GM19238 (cell line): ENCODE data around the gene DLG1.

Source experiments
- DNase-seq: peaks from one replicate; pipeline ENCODE4 v3.0.0; 2011; ENCODE audit warnings: low spot score; ENCODE audit not compliant: insufficient read length

The DLG1 gene

DNA sequence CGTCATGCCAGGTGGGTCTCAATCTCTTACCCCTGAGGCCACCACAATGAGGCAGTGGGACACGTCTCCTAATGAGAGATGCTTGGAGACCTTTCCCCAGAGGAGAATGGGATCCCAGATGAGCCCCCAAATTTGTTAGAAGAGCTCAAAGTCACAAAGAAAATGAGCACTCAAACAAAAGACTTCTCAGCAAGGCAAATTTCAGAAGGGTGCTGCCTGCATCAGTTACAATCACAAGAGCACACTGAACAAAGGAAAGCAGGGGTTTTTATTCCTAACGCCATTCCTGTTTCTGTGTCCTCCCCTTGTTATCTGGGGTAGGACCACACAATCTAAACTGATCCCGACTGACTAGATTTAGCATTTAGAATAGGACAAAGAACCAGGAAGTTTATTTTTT lies 50.1 kb downstream of the DLG1 start:
- no peak for DNase-seq

DNA sequence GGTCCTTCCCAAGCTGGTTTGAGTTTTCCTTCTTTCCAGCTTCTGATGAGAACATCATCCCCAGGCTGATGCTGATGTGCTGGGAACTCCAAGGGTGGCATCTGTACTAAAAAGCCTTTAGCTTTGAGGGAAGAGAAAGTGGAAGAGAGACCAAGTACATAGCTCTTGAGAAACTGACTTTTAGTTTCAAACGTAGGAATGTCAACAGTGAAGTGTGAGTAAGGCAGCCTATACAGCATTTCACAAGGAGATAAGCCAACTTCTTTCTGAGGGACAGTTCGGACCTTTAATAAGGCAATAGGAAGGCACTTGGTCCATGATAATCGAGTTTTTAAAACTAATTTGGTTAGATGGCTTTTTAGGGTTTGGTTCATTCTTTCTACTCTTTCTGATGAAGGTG lies 53.7 kb downstream of the DLG1 start:
- DNase-seq = no peak

DNA sequence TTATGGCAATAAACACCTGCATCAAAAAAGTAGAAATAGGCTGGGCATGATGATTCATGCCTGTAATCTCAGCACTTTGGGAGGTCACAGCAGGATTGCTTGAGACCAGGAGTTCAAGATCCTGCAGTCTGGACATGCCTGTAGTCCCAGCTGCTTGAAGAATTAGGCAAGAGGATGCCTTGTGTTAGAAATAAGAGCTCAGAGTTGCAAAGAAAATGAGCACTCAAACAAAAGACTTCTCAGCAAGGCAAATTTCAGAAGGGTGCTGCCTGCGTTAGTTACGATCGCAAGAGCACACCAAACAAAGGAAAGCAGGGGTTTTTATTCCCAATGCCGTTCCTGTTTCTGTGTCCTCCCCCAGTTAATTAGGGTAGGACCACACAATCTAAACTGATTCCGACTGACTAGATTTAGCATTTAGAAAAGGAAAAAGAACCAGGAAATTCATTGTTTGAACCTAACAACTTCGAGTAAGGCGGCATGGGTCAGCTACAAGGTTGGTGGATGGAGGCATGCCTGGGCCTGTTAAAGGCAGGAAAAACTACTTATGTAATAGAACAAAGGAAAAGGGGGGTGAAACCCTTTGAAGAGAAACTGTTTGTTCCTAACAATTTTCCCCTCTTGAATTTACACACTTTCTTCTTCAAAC lies 55.5 kb downstream of the DLG1 start:
- no peak for DNase-seq

DNA sequence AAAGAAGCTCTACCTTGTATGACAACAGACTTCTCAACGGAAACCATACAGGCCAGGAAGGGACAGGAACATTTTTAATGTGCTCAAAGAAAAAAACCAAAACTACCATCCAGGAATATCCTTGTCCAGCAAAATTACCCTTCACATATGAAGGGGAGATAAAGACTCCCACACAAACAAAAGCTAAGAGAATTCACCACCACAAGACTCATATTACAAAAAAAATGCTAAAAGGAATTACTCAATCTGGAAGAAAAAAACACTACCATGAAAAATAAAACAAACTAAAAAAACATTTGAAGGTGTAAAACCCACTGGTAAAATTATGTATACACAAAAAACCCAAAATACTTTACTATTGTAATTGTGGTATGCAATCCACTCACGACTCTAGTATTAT lies 57.2 kb downstream of the DLG1 start:
- no peak for DNase-seq

DNA sequence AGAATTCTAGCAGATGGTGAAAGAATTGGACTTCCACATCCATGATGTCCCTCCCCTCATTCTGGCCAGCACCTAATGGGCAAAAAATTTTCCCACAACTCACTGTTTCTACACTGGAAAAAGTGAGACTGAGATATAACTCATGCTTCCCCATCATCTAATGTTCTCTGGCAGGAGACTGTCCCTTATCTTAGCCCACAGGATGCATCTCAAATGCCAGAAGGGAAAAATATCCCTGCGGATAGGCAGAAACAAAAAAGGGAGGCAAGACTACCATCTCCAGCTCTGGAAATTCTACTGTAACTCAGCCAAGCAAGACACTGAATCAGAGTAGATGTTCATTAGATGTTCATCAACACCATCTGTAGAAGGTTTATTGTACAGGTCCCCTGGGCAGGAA lies 58.6 kb downstream of the DLG1 start:
- no peak for DNase-seq

DNA sequence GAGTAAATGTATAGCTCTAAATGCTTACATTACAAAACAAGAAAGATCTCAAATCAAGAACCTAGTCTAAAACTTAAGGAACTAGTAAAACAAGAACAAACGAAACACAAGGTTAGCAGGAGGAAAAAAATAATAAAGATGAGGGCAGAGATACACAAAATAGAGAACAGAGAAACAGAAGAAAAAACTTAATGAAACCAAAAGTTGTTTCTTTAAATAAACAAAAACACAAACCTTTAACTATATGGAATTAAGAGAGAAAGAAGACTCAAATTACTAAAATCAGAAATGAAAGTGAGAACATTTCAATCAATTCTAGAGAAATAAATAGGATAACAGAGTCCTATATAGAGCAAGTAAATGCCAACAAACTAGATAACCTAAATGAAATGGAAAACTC lies 59.6 kb downstream of the DLG1 start:
- DNase-seq = no peak

DNA sequence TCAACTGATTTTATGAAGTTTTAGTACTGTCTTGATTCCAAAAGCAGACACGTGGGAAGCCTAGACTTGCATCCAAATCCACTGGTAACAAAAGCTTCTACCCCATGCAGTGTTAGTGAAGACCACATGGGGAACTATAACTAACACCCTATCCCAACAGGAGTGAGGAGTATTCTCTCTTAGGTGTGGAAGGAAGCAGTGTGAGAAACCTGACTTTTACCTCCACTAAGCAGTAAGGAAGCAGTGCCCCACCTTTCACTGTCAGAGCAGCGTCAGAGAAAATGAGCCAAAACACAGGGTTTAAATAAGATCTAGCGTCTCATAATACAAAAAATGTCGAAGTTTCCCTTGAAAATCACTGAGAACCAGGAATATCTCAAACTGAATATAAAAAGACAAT lies 60.5 kb downstream of the DLG1 start:
- no peak for DNase-seq

DNA sequence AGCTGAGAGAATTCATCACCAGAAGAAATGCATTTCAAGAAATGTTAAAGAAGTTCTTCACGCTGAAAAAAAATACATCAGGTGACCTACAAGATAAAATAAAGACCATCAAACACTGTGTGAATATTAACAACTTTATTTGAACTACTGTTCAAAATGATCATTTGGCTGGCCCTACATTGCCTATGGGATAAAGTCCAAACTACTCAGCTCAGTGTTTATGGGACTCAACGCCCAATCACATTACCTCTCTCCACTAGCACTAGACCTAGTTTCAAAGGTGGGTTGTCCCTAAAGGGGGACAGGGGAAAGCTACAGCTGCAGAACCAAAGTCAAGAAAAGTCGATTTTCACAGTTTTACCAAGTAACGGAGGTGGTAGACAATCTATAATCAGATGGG lies 62.0 kb downstream of the DLG1 start:
- no peak for DNase-seq

DNA sequence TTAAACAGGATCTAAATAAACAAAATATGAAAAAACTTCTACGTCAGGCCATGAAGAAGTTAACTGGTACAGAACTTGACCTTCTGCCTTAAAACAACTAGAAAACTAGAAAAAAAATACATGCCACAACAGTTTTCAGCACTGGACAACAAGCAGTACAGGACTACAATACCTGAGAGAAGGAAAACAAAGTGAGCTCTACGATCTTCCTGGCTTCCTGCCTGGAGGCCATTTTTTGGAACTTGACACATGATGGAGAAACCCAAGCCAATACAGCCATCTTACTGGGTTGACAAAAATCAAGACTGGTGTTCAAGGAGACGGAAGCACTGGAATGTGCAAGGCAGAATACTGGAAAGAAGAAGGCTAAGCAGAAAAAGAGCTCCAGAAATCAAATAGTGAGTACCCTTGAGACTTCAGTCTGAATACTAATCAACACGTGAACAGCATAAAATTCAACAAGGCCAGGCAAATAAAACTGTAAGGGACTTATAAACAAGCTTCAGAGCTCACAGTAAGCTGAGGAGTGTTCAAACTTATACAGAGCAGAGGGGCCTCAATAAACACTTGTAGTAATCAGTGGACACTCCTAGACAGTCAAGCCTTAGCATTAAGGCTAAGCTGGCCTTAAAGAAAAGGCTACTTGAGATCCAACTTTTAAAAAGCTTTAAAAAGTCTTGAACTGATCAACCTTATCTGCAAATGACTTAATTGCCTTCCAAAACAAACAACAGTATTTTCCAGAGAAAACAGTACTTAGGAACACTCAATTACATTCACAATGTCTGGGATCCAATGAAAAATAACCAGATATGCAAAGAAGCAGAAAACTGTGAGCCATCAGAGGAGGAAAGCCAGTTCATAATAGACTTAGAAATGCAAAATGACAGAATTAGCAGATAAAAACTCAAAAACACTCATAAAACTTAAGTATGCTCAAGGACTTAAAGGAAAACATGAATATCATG lies 63.2 kb downstream of the DLG1 start:
- DNase-seq = no peak

DNA sequence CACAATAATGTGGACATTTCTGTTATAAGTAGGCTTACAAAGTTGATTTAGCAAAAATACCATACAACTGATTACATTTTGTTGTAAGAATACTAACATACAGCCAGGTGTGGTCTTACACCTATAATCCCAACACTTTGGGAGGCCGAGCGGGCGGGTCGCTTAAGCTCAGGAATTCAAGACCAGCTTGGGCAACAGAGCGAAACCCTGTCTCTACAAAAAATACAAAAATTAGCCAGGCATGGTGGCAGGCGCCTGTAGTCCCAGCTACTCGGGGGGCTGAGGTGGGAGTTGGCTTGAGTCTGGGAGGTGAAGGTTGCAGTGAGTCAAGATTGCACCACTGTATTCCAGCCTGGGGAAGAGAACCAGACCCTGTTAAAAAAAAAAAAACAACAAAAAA lies 67.1 kb downstream of the DLG1 start:
- DNase-seq = no peak

DNA sequence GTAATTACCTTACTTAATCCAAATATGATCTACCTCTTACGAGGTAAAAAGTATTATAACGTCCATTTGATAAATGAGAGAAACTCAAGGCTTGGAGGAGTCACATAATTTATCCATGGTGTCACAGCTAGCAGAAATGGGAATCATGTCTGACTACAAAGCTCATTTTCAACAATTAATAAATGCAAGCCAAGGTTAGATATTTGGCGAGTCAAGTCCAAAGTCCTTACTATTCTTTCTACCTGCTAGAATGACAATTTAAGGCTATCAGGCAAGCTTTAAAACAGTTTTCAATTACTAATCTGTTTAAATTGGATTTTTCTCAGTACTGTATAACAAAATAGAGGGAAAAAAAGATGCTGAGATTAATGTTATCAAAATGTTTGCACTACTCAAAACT lies 68.6 kb downstream of the DLG1 start:
- no peak for DNase-seq

DNA sequence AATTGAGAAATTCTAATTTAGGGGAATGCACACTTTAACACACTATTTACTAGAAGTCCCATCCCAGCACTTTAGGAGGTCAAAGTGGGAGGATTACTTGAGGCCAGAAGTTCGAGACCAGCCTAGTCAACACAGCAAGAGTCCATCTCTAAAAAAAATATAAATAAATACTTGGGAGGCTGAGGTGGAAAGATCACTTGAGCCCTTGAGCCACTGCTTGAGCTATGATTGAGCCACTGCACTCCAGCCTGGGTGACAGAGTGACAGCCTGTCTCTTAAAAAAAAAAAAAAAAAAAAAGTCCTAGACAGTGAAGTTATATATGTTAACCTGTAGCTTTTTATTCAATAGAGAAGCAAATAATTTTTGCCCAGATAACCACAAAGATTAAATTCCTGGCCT lies 69.2 kb downstream of the DLG1 start:
- DNase-seq = no peak

DNA sequence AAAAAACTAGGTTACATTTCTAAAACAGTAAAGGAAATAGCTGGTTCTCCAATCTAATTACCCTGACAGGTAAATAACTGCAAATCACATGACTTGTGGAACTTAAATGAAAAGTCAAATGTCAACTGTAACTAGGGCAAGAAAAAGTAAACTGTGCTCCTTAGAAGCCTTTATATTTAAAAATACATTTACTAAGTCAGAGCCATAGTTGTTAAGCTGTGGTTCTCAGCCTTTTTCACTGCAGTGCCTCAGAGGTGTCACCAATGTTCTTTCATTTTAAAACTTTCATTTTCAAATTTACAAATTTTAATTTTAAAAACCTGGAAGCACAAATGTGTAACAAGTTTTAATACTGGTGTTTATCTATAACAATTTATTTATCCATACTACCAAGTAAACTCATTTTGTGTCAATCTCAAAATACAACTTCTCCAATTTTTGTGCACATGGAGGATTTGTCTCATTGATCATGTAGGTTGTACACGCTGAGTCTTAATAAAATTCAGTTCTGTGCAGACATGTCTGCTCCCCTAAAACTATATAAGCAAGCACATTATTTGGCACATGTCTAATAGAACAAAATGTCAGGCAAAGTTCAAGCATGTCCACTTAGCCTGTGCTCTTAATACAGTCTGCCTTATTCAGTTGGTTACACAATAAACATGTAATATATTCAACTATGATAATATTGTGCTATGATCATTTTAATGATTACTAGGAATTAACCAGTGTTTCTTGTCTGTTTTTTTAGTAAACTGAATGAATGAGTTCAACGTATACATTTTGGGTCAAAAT lies 70.4 kb downstream of the DLG1 start:
- DNase-seq = no peak

DNA sequence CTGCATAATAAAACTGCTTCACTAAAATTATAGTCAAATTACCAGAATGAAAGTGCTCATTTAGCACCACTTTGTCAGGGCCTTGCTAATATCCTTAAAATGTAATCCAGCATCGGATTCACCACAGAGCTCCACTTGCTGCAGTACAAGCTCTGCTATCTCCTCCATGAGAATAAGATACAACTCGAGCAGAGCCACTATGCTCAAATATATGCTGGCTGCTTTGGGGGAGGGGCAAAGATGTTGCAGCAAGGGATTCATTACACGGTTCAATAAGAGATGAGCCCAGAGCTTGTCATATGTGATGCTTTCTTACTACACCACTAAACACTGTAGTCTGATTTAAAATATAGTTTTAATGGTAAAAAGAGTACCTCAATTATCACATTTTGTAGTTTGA lies 72.2 kb downstream of the DLG1 start:
- no peak for DNase-seq

DNA sequence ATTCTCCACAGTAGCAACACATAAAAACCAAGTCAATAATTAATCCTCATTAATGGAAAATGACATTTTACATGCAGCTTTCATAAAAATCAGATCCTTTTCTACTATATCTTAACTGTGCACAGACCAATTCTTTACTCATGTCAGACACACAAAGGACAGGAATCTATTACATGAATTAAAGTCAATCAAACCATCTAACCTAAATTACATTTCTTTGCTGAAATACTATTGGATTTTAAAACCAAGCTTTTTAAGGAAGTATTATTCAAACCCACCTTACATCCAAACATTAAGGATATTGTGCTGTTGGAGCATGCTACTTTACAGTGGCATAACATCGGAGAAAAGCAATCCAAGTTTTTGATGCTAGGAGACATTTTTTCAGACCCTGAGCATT lies 72.8 kb downstream of the DLG1 start:
- DNase-seq = no peak

DNA sequence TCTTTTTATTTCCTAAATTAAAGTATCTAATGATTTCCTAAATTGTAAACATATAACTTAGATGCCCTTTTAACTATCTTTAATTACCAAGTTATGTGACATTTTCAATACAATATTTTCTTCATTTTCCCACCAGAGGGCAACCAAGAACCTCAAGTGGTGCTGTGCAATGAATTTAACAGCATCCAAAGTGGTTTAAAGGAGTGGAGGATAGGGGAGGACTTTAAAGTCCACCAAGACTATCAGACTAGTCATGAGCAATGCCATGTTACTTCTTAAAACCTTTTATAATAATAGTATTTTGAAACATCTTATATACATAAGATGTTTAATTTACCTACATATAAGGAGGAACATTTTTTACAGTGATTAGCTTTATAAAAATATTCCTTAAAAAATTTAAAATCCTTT lies 74.4 kb downstream of the DLG1 start:
- DNase-seq = peak; percentile 14

DNA sequence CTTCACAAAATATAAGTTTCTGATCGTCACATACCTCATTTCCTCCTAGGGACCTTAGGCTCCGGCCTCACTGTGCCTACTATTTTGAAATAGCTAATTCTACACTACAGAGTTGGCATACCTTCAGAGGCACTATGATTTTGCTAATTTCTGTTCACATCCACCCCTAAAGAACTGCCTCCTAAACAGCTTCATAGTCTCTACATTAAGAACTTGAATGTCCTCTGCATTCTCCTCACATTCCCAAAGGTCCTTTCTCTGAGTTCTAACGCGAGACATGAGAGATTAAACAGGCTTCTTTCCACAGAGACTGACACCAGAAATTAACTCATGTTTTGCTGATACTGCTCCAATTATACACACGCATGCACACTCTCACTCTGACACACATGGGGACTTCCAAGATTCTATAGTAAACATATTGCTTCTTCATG lies 75.5 kb downstream of the DLG1 start:
- DNase-seq = no peak

DNA sequence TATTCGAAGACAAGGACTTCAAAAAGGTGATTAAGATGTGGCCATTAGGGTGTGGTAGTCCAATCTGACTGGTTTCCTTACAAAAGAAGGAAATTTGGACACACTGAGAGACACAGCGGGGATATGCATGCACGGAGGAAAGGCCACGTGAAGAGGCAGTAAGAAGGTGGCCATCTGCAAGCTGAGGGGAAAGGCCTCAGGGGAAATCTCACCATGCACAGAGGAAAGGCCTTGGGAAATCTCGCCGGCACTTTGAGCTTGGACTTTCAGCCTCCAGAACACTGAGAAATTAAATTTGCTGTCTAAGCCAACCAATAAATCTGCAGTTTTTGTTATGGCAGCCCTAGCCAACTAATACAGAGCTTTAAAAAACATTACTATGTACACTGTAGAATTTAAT lies 78.8 kb downstream of the DLG1 start:
- no peak for DNase-seq

DNA sequence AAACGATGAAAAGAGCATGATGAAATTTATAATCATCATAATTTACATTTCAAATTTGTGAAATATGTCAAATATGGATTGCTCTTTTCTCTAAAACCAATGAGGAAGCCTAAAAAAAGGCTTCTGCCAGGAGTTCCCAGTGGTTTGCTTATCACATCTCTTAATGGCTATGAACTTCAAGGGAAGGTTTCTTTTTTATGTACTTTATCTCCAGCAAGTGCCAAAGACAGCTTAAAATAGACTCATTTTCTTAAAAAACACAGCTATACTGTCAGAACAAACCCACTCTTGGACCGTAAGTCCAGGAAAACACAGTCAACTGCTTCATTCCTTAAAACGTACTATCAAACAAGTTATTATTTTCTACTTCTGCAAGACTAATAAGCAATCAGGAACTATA lies 80.2 kb downstream of the DLG1 start:
- no peak for DNase-seq

DNA sequence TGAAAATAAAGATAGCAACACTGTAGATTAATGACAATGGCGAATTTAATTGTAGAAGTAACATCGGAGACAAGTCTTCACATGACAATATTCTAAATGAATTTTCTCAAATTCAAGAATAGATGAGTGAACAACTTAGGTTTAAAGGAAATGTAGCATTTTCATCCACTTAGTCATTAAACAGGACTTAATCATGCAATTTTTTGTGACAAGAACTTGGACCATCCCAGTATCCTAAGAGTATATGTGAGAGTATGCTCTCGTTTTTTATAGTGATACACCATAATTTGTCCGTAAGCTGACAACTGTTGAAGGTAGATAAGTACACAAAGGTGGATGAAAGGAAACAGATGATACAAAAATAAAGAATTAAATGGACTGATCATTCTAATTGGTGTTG lies 81.5 kb downstream of the DLG1 start:
- DNase-seq = no peak

DNA sequence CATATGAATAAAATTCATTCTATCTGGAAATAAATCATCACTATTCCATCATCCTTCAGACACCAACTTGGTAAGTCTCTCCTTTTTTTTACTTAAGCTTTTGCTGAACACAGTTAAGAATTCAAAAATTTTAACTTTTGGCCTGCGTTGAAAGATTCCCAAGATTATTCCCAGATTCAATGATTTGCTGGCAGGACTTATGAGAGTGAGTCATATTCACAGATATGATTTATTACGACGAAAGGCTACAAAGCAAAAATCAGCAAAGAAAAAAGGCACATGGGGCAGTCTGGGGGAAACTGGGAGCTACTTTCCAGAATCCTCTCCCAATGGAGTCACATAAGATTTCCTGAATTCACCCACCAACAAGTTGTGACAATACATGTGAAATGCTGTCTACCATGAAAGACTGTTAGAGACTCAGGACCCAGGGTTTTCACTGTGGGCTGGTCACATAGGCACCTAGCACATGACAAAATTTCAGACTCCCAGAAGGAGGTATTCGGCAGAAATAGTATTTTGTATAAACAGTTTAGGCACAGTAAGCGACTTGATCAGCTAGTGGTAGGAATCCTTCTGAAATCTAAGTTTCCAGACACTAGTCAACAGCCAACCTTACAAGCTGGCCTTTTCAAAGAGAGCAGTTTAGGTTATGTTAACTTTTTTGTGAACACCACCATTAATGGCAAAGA lies 82.1 kb downstream of the DLG1 start:
- DNase-seq = no peak

DNA sequence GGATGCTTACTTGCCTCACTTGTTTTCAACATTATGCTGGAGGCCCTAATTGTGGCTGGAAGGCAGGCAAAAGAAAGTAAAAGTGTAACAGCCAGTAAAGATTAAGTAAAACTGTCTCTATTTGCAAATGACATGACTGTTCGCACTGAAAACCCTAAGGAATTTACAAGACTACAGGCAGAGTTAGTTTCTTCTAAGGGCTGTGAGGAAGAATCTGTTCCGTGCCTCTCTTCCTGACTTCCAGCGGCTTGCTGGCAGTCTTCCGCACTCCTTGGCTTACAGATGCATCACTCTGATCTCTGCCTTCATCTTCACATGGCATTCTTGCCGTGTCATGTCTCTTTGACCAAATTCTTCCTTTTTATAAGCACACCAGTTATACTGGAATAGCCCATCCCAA lies 86.1 kb downstream of the DLG1 start:
- DNase-seq = no peak
